Choroid plexus epithelial cell (primary cell): Measurements from ENCODE around the gene SSTR4.

Source experiments
- DNase-seq: peaks from one replicate; pipeline ENCODE4 v3.0.0-alpha.2; 2010; ENCODE audit warnings: low read depth
- H3K4me3 ChIP-seq: 2 replicates; pipeline ENCODE4 v1.5.1; 2011; ENCODE audit warnings: low read depth, mild to moderate bottlenecking, control low read depth, low read length, moderate library complexity
- CTCF ChIP-seq: conservative IDR thresholded peaks from 2 replicates; pipeline ENCODE4 v1.5.1; 2011; ENCODE audit warnings: low read depth, mild to moderate bottlenecking, control low read depth, inconsistent platforms, low read length, moderate library complexity

SSTR4 gene

GRCh38 chr20:23052904-23053303 is 17.8 kb downstream of the SSTR4 start:
- DNase-seq, result no peak
- no peak for TF ChIP-seq CTCF
- H3K4me3 ChIP-seq, result no peak overlapping the region

- H3K4me3 ChIP-seq, result no peak overlapping the region
- DNase-seq, result peak; percentile 36
- TF ChIP-seq CTCF, result peak; percentile 68
These were observed 23.1 kb downstream of the SSTR4 start for GRCh38 chr20:23058240-23058639.

- TF ChIP-seq CTCF, result no peak
- H3K4me3 ChIP-seq, result no peak overlapping the region
- no peak for DNase-seq
These were observed 23.9 kb downstream of the SSTR4 start for GRCh38 chr20:23059001-23059400.

- no peak for DNase-seq
- no peak for TF ChIP-seq CTCF
- no peak overlapping the region for H3K4me3 ChIP-seq
These were observed 24.7 kb downstream of the SSTR4 start for GRCh38 chr20:23059846-23060245.

GRCh38 chr20:23060629-23061028 is 25.5 kb downstream of the SSTR4 start:
- no peak for TF ChIP-seq CTCF
- no peak overlapping the region for H3K4me3 ChIP-seq
- DNase-seq, result no peak

GRCh38 chr20:23061262-23061661 is 26.1 kb downstream of the SSTR4 start:
- DNase-seq, result no peak
- TF ChIP-seq CTCF, result no peak
- H3K4me3 ChIP-seq, result no peak overlapping the region

- H3K4me3 ChIP-seq, result no peak overlapping the region
- DNase-seq, result peak; percentile 83
These were observed 26.8 kb downstream of the SSTR4 start for GRCh38 chr20:23061734-23062561.

More at GRCh38 chr20:23061734-23062561, 26.8 kb downstream of the SSTR4 start:
- peak; percentile 70 for TF ChIP-seq CTCF
